Measurements from ENCODE around the gene SMAD7. TPM values are rescaled to one million over a fixed set of nuclear protein-coding genes. Genes with fewer than 3 reads are reported as not detected.

Gene SMAD7
- total RNA-seq, 1 donor from 2014 or later = 34.1 TPM

- H3K4me1 ChIP-seq = peaks cover 73% of the 10 kb centered on the region
- no peaks in the 10 kb centered on the region for H3K27me3 ChIP-seq
- H3K9me3 ChIP-seq = no peaks in the 10 kb centered on the region
- intact Hi-C loops (cut with DNase I) = no loop called here
- H3K36me3 ChIP-seq = peaks cover 0 to 3% of the 10 kb centered on the region in 2 donors
- TF ChIP-seq CTCF (IDR thresholded peaks at IDR 0.05) (no peak), POLR2A (IDR thresholded peaks at IDR 0.05) (no peak), POLR2AphosphoS5 (IDR thresholded peaks at IDR 0.05; ENCODE audit: insufficient read depth in 1 of 2, low read depth in 1 of 2) (no peak)
- H3K27ac ChIP-seq = peak overlapping the region; percentile 94
- H3K4me3 ChIP-seq = peak overlapping the region; percentile 72 to 89
- no peak for DNase-seq (ENCODE audit: extremely low spot score in 2 of 2)
Observed at GRCh38 chr18:48945953-48946217, 4.9 kb downstream of the SMAD7 start.

- peak overlapping the region; percentile 94 for H3K27ac ChIP-seq
- TF ChIP-seq POLR2AphosphoS5 (IDR thresholded peaks at IDR 0.05; ENCODE audit: insufficient read depth in 1 of 2, low read depth in 1 of 2) = no peak
- TF ChIP-seq CTCF (IDR thresholded peaks at IDR 0.05) = no peak
- no peak for TF ChIP-seq POLR2A (IDR thresholded peaks at IDR 0.05)
- H3K4me3 ChIP-seq = peak overlapping the region in 1 of 2 donors; percentile 11
- intact Hi-C loops (cut with DNase I) = no loop called here
- H3K27me3 ChIP-seq = no peaks in the 10 kb centered on the region
- no peaks in the 10 kb centered on the region for H3K9me3 ChIP-seq
- no peak for DNase-seq (ENCODE audit: extremely low spot score in 2 of 2)
- H3K36me3 ChIP-seq = peaks cover 0 to 3% of the 10 kb centered on the region in 2 donors
- peaks cover 86% of the 10 kb centered on the region for H3K4me1 ChIP-seq
Observed at GRCh38 chr18:48944634-48945033, 6.1 kb downstream of the SMAD7 start.

GRCh38 chr18:48943736-48944527 is 6.8 kb downstream of the SMAD7 start:
- Histone ChIP-seq H3K27ac (peak overlapping the region; percentile 94), H3K4me1 (peaks cover 93% of the 10 kb centered on the region), H3K4me3 (peak overlapping the region in 1 of 2 donors; percentile 11), H3K27me3 (no peaks in the 10 kb centered on the region), H3K36me3 (peaks cover 0 to 3% of the 10 kb centered on the region in 2 donors), H3K9me3 (no peaks in the 10 kb centered on the region)
- intact Hi-C loops (cut with DNase I) = no loop called here
- TF ChIP-seq POLR2A (IDR thresholded peaks at IDR 0.05) (no peak), POLR2AphosphoS5 (IDR thresholded peaks at IDR 0.05; ENCODE audit: insufficient read depth in 1 of 2, low read depth in 1 of 2) (no peak), CTCF (IDR thresholded peaks at IDR 0.05) (no peak)
- no peak for DNase-seq (ENCODE audit: extremely low spot score in 2 of 2)

- peaks cover 99% of the 10 kb centered on the region for H3K4me1 ChIP-seq
- TF ChIP-seq POLR2AphosphoS5 (IDR thresholded peaks at IDR 0.05; ENCODE audit: insufficient read depth in 1 of 2, low read depth in 1 of 2) (no peak), POLR2A (IDR thresholded peaks at IDR 0.05) (no peak), CTCF (IDR thresholded peaks at IDR 0.05) (no peak)
Observed at GRCh38 chr18:48943333-48943732, 7.4 kb downstream of the SMAD7 start.

GRCh38 chr18:48942554-48943261 is 8.1 kb downstream of the SMAD7 start:
- intact Hi-C loops (cut with DNase I) = no loop called here
- H3K9me3 ChIP-seq = no peaks in the 10 kb centered on the region
- peak overlapping the region in 1 of 2 donors; percentile 1 for H3K4me3 ChIP-seq
- H3K27ac ChIP-seq = peak overlapping the region; percentile 94
- H3K4me1 ChIP-seq = peaks cover 100% of the 10 kb centered on the region
- DNase-seq (ENCODE audit: extremely low spot score in 2 of 2) = no peak
- H3K27me3 ChIP-seq = no peaks in the 10 kb centered on the region
- no peak for TF ChIP-seq POLR2AphosphoS5 (IDR thresholded peaks at IDR 0.05; ENCODE audit: insufficient read depth in 1 of 2, low read depth in 1 of 2)
- no peak for TF ChIP-seq CTCF (IDR thresholded peaks at IDR 0.05)
- TF ChIP-seq POLR2A (IDR thresholded peaks at IDR 0.05) = no peak
- peaks cover 0 to 3% of the 10 kb centered on the region in 2 donors for H3K36me3 ChIP-seq

More at GRCh38 chr18:48943333-48943732, 7.4 kb downstream of the SMAD7 start:
- H3K36me3 ChIP-seq = peaks cover 0 to 3% of the 10 kb centered on the region in 2 donors
- intact Hi-C loops (cut with DNase I) = no loop called here
- H3K27me3 ChIP-seq = no peaks in the 10 kb centered on the region
- H3K9me3 ChIP-seq = no peaks in the 10 kb centered on the region
- no peak for DNase-seq (ENCODE audit: extremely low spot score in 2 of 2)
- H3K4me3 ChIP-seq = peak overlapping the region in 1 of 2 donors; percentile 1
- H3K27ac ChIP-seq = peak overlapping the region; percentile 94

Data from vagina (tissue), 2 donors.